Measurements from ENCODE around the gene NR2F2.

NR2F2 gene

DNA sequence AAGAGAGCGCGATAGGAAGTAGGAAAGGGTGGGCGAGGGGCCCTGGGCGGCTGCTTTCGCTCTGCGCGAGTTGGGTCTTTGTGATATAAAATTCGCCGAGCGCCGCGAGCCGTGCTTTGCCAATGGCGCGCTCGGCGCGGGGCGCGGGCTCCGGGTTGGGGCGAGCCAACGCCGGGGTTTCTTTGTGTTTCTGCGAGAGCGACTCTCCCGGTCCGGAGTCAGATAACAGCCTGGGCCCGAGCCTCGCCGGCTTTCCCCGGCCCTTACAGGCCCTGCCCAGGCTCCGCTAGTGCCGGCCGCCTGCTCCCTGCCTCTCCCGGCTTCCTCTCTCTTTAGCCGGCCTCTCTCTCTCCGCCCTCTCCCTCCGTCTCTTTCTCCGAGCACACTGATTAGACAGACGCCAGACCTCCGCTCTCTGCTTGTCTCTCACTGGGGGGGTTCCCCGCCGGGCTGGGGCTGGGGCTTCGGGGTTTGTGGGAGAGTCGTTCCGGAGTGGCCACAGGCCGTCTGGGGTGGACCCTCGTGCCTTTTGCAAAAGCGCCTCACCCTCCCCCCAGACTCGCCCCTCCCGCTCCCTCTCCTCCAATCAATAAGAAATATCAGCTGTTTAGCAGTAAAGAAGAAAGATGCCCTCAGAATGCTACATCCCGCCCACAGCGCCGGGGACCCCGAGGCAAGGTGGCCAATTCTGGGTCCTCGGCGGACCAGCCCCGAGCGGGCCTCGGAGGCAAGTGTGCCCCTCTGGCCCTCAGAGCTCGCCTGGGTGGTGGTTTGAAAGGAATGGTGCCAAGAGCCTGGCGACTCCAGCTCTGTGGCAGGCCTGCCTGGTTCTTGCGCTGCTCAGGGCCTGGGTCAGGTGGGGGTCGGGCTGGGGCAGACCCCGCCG, 2.9 kb downstream of the NR2F2 start:
- DNase-seq = no peak

- no peak for DNase-seq
These were observed 3.7 kb downstream of the NR2F2 start for GRCh38 chr15:96334017-96334704.

GRCh38 chr15:96334705-96335410, 4.4 kb downstream of the NR2F2 start:
- DNase-seq = no peak

DNA sequence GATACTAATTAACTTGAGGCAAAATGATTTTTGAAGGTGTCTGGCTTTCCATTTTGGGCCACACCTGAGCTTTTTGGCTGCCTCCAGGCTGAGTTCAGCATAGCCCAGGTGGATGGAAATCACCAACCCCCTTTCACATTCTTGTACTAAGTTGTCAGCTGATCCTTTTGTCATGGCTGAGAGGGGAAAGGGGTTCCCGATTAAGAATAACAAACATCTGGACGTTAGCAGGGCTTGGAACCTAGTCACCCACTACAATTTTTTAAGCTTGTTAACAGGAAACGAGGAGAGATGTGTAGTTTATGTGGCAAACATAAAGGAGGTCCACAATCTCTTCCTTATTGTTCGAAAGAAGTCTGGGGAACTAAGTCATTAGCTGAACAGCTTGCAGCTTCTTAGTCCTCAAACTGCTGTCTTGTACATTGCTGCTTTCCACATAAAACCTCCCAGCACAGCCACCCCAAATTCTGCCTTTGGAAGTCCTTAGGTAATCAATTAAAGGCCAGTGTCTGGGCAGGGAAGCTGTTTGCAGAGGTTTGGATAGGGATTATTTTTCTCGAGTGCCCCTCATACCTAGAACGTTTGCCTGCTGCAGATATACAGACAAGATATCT, 5.0 kb downstream of the NR2F2 start:
- DNase-seq = no peak

GRCh38 chr15:96336108-96336595, 5.7 kb downstream of the NR2F2 start:
- DNase-seq = no peak

DNA sequence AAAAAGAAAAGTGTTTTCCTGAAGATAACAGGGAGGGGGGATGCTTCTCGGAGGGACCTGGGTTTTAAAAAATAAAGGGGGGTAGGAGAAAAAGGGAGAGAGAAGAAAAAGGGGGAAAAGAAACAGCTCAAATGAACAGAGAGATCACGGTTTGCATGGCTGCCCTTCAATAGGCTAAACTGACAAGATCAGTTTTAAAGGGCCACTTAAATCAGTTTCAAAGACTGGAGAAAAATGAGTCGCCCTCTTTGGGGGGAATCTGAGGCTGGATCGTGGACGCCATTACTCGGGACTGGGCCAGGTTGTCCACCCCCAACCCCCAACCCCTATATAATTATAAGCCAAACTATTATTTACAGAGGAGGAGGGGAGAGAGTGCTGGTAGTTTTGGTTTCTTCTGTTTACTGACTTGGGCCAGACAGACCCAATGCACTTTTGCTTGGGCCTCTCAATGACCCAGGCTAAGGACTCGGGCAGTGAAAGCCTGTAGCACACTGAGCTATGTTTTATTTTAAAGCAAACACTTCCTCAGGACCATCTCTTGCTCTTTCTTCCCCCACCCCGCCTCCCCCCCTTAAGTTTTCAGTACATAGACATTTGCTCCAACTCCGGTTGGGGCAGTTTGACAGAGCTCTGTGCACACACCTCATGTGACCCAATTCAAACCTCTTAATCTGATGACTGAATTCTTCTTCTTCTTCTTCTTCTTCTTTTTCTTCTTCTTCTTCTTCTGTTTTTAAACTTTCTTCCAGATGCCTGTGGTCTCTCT, 6.3 kb downstream of the NR2F2 start:
- DNase-seq = no peak

- no peak for DNase-seq
These were observed 7.0 kb downstream of the NR2F2 start for GRCh38 chr15:96337365-96338023.

GRCh38 chr15:96338074-96338765, 7.7 kb downstream of the NR2F2 start:
- DNase-seq = no peak

GRCh38 chr15:96338766-96339618, 8.5 kb downstream of the NR2F2 start:
- DNase-seq = no peak

DNA sequence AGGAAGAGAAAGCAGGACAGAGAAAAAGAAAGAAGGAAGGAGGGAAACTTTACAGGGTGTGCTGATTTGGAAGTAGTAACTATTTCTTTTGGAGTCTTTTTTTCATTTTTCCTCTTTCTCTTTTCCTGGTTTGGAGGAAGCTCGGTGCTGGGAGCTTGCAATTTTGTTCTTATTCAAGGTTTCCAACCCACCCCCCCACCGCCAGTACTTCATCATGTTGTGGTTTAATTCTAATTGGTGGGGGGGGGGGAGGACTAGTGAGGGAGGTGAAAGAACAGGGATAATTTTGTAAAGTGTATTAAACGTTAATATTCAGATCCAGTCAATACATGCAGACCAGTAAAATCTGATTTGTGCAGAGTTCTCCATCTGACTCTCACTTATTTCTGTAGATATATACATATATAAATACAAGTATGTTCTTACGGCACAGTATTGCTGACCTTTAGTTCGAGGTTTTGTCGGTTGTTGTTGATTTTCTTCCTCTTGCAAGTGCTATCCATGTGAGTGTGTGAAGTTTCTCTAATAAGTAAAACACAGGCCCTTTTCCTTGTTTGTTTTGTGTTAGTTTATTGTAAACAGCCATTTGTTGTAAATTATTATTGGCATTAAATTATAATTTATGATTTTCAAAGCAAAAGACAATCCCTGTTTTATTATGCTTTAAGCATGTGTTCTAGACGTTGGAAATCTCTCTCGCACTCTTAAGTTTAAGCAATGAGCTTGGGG, 9.3 kb downstream of the NR2F2 start:
- DNase-seq = no peak

- no peak for DNase-seq
These were observed 9.8 kb downstream of the NR2F2 start for GRCh38 chr15:96340348-96340597.

DNA sequence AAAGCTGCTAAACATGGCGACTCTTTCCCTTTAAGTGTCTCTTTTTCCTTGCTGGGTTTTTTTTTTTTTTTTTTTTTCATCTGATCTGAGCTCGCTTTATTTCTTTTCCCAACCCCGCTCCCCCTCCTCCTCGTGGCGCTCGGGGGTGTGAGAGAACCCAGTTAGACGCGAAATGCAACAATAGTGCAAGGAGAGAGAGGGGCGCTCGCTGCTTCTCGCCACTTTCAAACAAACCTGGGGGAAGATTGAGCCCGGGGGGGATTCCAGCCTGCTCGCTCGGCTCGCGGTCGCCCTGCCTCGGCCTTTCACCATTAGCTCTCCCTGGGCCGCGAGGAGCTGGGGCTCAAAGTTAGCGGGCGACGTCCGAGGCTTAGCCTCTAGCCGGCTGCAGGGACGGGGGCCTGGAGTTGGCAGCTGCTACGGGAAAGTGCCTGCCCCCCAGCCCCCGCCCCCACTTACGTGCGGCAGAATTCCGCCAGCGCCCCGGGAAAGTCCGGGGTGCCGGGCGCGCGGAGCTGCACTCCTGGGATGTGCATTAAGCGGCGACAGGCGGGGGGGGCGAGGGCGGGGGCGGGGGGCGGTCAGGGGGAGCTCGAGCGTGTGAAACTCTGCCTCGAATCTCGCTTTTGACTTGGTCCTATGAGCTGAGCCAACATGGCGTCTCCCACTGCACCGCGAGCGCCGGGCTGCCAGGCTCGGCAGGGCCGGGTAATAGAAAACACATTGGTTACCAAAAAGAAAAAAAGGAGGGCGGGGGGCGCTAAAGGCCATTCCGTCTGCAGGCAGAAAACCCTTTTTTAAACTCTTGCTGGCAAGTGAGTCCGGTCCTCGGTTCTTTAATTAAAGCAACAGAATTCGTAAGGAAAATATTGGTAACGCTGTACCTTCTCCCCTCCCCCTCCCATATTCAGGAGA, 10.4 kb downstream of the NR2F2 start:
- no peak for DNase-seq

- no peak for DNase-seq
These were observed 11.3 kb downstream of the NR2F2 start for GRCh38 chr15:96341513-96342405.

DNA sequence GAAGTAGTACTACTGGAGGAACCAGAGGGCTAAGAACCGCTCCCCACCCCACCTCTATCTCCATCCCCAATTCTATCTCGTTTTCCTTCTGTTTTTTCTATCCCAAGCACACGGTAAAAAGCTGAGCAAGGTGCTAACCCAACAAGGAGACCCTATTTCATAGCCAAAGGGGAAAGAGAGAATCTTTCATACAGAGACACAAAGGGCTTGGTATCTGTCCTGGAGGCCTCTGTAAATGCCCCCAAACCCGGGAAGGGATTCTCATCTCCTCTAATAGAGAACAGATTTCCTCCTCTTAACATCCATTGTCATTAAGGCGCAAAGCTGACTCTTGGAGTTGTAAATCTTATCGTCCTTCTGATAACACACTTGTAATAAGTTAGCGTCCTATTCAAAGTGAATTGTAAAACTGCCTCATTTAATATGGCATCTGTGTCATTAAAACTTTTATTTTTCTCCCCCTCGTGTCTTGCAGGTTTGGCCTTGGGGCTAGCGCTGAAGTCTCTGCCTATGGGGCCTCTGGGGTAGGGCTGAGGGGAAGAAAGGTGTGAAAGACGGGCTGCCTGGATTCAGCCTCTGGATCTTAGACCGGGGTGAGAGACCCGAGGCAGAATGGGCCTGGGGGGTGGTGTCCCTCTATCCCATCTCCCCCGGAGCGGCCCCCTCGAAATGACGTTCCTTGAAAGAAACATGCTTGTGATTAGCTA, 12.1 kb downstream of the NR2F2 start:
- no peak for DNase-seq

DNA sequence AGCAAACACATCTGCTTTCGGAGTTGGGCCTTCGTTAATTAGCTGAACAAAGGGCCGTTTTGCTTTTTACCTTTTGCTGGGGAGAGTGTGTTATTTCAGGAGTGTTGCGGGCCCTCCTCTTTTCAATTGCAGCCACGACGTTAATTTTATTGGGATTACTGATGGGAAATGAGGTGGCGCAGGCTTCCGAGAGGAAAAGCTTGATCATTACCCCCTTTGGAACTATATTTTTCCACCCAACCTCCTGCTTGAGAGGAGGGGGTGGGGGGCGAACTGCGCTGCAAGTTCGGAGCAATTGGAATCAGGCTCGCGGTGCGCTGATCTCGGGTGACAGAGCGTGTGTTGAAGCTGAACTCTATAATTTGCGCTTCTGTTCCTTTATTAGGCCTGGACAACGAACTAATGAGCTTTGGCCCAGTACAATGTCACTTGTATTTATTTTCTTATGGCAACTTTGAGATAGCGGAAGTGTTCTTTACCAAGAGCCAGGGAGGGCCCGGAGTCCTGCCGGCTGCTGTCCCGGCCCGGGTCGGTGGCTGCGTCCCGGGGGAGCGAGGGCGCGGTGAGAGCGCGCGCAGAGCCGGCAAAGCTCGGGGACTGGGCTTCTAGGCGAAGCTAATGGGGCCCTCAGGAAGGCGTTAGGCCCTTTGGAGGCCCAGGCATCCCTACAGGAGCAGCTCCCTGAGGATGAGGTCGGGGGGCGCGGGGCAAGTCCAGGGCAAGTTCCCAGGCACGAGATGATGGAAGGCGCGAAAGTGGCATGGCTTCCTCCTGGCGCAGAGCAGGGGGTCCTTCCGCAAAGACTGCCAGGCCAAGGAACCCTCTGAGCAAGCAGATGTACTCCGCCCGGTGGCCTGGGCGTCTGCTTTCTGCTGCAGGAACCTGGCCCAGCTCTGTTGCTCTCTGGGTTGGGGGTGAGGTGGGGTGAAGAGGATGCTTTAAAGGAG, 12.9 kb downstream of the NR2F2 start:
- no peak for DNase-seq
